Trophoblast cell (in vitro differentiated cells and primary cell): ENCODE results near the gene EID1.

Experiments
- DNase-seq, 2 donors: peaks; one replicate each; pipeline ENCODE4 v3.0.0-alpha.2; 2016
- H2AFZ ChIP-seq: 2 replicates; pipeline ENCODE4 v1.6.1; 2013; ENCODE audit warnings: low read length, moderate library complexity, mild to moderate bottlenecking; ENCODE audit not compliant: insufficient read depth, poor library complexity
- H2AK5ac ChIP-seq: 2 replicates; pipeline ENCODE4 v1.6.1; 2013; ENCODE audit warnings: mild to moderate bottlenecking, low read length
- H2BK120ac ChIP-seq: 2 replicates; pipeline ENCODE4 v1.6.1; 2013; ENCODE audit warnings: low read length, mild to moderate bottlenecking, moderate library complexity; ENCODE audit not compliant: insufficient read depth, poor library complexity
- H2BK12ac ChIP-seq: 2 replicates; pipeline ENCODE4 v1.6.1; 2013; ENCODE audit warnings: mild to moderate bottlenecking, low read length, moderate library complexity
- H2BK5ac ChIP-seq: 2 replicates; pipeline ENCODE4 v1.6.1; 2013; ENCODE audit warnings: low read length, low read depth, moderate library complexity, mild to moderate bottlenecking; ENCODE audit not compliant: poor library complexity
- H3K14ac ChIP-seq: 2 replicates; pipeline ENCODE4 v1.6.1; 2013; ENCODE audit warnings: mild to moderate bottlenecking, low read length
- H3K18ac ChIP-seq: 2 replicates; pipeline ENCODE4 v1.6.1; 2013; ENCODE audit warnings: mild to moderate bottlenecking, low read length
- H3K23ac ChIP-seq: 2 replicates; pipeline ENCODE4 v1.6.1; 2013; ENCODE audit warnings: low read length
- H3K27ac ChIP-seq: 2 replicates; pipeline ENCODE4 v1.5.1; 2013; ENCODE audit warnings: low read depth, mild to moderate bottlenecking, inconsistent platforms, low read length, moderate library complexity
- H3K27me3 ChIP-seq: 2 replicates; pipeline ENCODE4 v1.6.1; 2013; ENCODE audit warnings: inconsistent platforms, mild to moderate bottlenecking, low read length, moderate library complexity; ENCODE audit not compliant: insufficient read depth
- H3K36me3 ChIP-seq, 2 experiments: 1 replicate in 1 of 2; 2 replicates in 1 of 2; pipeline ENCODE4 v1.6.1; 2013; ENCODE audit warnings: low read length in 2 of 2, mild to moderate bottlenecking in 2 of 2, moderate library complexity in 1 of 2; ENCODE audit not compliant: insufficient read depth in 2 of 2, control insufficient read depth in 1 of 2
- H3K4ac ChIP-seq: 2 replicates; pipeline ENCODE4 v1.6.1; 2013; ENCODE audit warnings: low read depth, mild to moderate bottlenecking, low read length, moderate library complexity
- H3K4me1 ChIP-seq, 2 experiments: 1 replicate in 1 of 2; 2 replicates in 1 of 2; pipeline ENCODE4 v1.6.1; 2013; ENCODE audit warnings: low read length in 2 of 2, mild to moderate bottlenecking in 2 of 2, moderate library complexity in 1 of 2; ENCODE audit not compliant: insufficient read depth in 2 of 2, control insufficient read depth in 1 of 2
- H3K4me2 ChIP-seq: 2 replicates; pipeline ENCODE4 v1.6.1; 2013; ENCODE audit warnings: inconsistent platforms, mild to moderate bottlenecking, low read length, moderate library complexity
- H3K4me3 ChIP-seq: 2 replicates; pipeline ENCODE4 v1.5.1; 2013; ENCODE audit warnings: mild to moderate bottlenecking, low read depth, low read length, inconsistent platforms
- H3K79me1 ChIP-seq: one replicate; pipeline ENCODE4 v1.6.1; 2013; ENCODE audit warnings: low read length
- H3K79me2 ChIP-seq: 2 replicates; pipeline ENCODE4 v1.6.1; 2013; ENCODE audit warnings: low read length, mild to moderate bottlenecking; ENCODE audit not compliant: control insufficient read depth, insufficient read depth, poor library complexity
- H3K9ac ChIP-seq: 2 replicates; pipeline ENCODE4 v1.6.1; 2013; ENCODE audit warnings: mild to moderate bottlenecking, low read length
- H3K9me3 ChIP-seq: 2 replicates; pipeline ENCODE4 v1.6.1; 2013; ENCODE audit warnings: low read depth, mild to moderate bottlenecking, control low read depth, inconsistent platforms, low read length; ENCODE audit not compliant: insufficient read depth
- H4K12ac ChIP-seq: 2 replicates; pipeline ENCODE4 v1.6.1; 2013; ENCODE audit warnings: low read depth, mild to moderate bottlenecking, low read length, moderate library complexity
- H4K8ac ChIP-seq: 2 replicates; pipeline ENCODE4 v1.6.1; 2013; ENCODE audit warnings: low read depth, mild to moderate bottlenecking, low read length, moderate library complexity
- H4K91ac ChIP-seq: one replicate; pipeline ENCODE4 v1.6.1; 2013; ENCODE audit warnings: low read depth, mild to moderate bottlenecking, low read length, moderate library complexity
- WGBS: extraction: QIAGEN DNeasy Blood & Tissue Kit; methylation state at CpG from one replicate; pipeline ENCODE4 v1.1.7; 2013; ENCODE audit warnings: missing lambda C conversion rate; ENCODE audit not compliant: insufficient read length, insufficient coverage; ENCODE audit errors: extremely low coverage; 5-methylcytosine and 5-hydroxymethylcytosine counted together

Gene EID1

DNA sequence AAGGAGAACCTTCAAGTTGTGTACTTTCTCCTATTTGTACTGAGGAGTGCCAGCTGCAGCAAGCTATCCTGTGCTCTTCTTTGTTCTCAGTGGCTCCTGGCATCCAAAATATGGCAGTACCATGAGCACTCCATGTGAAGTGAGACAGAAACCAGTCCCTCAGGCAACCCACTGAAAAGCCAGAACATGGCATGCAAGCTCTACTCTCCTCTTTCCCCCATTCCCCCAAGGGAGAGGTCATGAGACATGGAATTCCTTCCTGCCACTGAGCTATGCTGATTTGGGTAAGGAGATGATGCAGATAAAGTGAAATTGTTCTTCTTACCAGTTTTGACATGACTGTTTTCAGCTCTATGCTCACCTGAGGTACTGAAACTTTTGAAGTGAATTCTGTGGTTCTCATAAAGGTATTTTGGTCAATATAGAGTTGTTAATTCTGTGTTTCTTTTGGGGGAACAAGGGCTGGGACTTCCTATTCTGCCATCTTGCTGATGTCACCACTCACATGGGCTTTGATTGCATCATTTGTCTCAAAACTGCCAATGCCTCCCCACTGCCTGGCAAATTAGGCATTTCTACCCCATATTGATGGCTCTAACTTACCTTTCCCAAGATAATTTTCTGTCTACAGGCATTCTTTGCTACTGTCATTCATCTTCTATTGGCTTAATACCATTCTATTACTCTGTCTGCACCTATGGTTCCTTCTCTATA lies 44.3 kb upstream of the EID1 start:
- no peak overlapping the region for H3K18ac ChIP-seq
- no peak overlapping the region for H3K23ac ChIP-seq
- H2AFZ ChIP-seq, result no peak overlapping the region
- no peak overlapping the region for H4K8ac ChIP-seq
- DNase-seq, result peak; percentile 78 to 92
- no peak overlapping the region for H3K4ac ChIP-seq
- H3K79me2 ChIP-seq, result no peaks in the 10 kb centered on the region
- H3K79me1 ChIP-seq, result peaks cover 2% of the 10 kb centered on the region
- no peaks in the 10 kb centered on the region for H3K9me3 ChIP-seq
- peaks cover 7 to 8% of the 10 kb centered on the region in 2 experiments for H3K4me1 ChIP-seq
- peak overlapping the region; percentile 2 for H2BK5ac ChIP-seq
- H3K14ac ChIP-seq, result no peak overlapping the region
- no peak overlapping the region for H2AK5ac ChIP-seq
- H2BK120ac ChIP-seq, result peak overlapping the region; percentile 46
- no peak overlapping the region for H3K4me3 ChIP-seq
- no peak overlapping the region for H4K12ac ChIP-seq
- no peak overlapping the region for H3K9ac ChIP-seq
- no peaks in the 10 kb centered on the region for H3K27me3 ChIP-seq
- H3K36me3 ChIP-seq, result no peaks in the 10 kb centered on the region
- no peak overlapping the region for H2BK12ac ChIP-seq
- peak overlapping the region; percentile 3 for H3K4me2 ChIP-seq
- H3K27ac ChIP-seq, result no peak overlapping the region
- no peak overlapping the region for H4K91ac ChIP-seq

GRCh38 chr15:48834756-48835155 lies 43.2 kb upstream of the EID1 start:
- Histone ChIP-seq H3K14ac (no peak overlapping the region), H2AFZ (no peak overlapping the region), H4K8ac (no peak overlapping the region), H2BK5ac (no peak overlapping the region), H3K27me3 (no peaks in the 10 kb centered on the region), H4K12ac (no peak overlapping the region), H2AK5ac (no peak overlapping the region), H3K9ac (no peak overlapping the region), H3K18ac (peak overlapping the region; percentile 25), H3K4me3 (no peak overlapping the region), H2BK12ac (peak overlapping the region; percentile 77), H3K36me3 (no peaks in the 10 kb centered on the region), H3K4ac (no peak overlapping the region), H3K79me2 (no peaks in the 10 kb centered on the region), H4K91ac (no peak overlapping the region), H3K4me1 (peaks cover 7 to 8% of the 10 kb centered on the region in 2 experiments), H2BK120ac (no peak overlapping the region), H3K9me3 (no peaks in the 10 kb centered on the region), H3K27ac (no peak overlapping the region), H3K79me1 (peaks cover 2% of the 10 kb centered on the region), H3K4me2 (no peak overlapping the region), H3K23ac (no peak overlapping the region)
- no CpG with 5 or more reads among the region's 5 CpGs for WGBS
- peak in 1 of 2 donors; percentile 8 for DNase-seq

GRCh38 chr15:48842501-48842900 lies 35.4 kb upstream of the EID1 start:
- Histone ChIP-seq H3K79me1 (no peaks in the 10 kb centered on the region), H2BK5ac (no peak overlapping the region), H2BK120ac (no peak overlapping the region), H3K4me2 (no peak overlapping the region), H2AFZ (no peak overlapping the region), H3K27ac (no peak overlapping the region), H3K9ac (no peak overlapping the region), H3K18ac (no peak overlapping the region), H3K14ac (no peak overlapping the region), H4K8ac (no peak overlapping the region), H3K23ac (no peak overlapping the region), H3K4me1 (no peaks in the 10 kb centered on the region), H4K91ac (no peak overlapping the region), H3K36me3 (no peaks in the 10 kb centered on the region), H3K9me3 (no peaks in the 10 kb centered on the region), H3K27me3 (no peaks in the 10 kb centered on the region), H3K79me2 (no peaks in the 10 kb centered on the region), H2AK5ac (no peak overlapping the region), H3K4ac (no peak overlapping the region), H3K4me3 (no peak overlapping the region), H2BK12ac (no peak overlapping the region), H4K12ac (no peak overlapping the region)
- WGBS, result no CpG with 5 or more reads among the region's 6 CpGs
- DNase-seq, result no peak

- no CpG with 5 or more reads among the region's 1 CpG for WGBS
These were observed 32.8 kb upstream of the EID1 start for GRCh38 chr15:48845123-48845522.

More at GRCh38 chr15:48845123-48845522, 32.8 kb upstream of the EID1 start:
- no peak for DNase-seq
- Histone ChIP-seq H3K27me3 (no peaks in the 10 kb centered on the region), H3K23ac (no peak overlapping the region), H3K79me2 (no peaks in the 10 kb centered on the region), H2BK120ac (no peak overlapping the region), H3K9me3 (no peaks in the 10 kb centered on the region), H4K91ac (no peak overlapping the region), H3K4me3 (no peak overlapping the region), H3K27ac (no peak overlapping the region), H3K14ac (no peak overlapping the region), H3K4me2 (no peak overlapping the region), H4K8ac (no peak overlapping the region), H4K12ac (no peak overlapping the region), H3K18ac (no peak overlapping the region), H3K36me3 (no peaks in the 10 kb centered on the region), H3K4ac (no peak overlapping the region), H3K4me1 (no peaks in the 10 kb centered on the region), H2BK12ac (no peak overlapping the region), H3K79me1 (no peaks in the 10 kb centered on the region), H3K9ac (no peak overlapping the region), H2BK5ac (no peak overlapping the region), H2AK5ac (no peak overlapping the region), H2AFZ (no peak overlapping the region)
